ENCODE measurements around the gene PDE2A.

The PDE2A gene

DNA sequence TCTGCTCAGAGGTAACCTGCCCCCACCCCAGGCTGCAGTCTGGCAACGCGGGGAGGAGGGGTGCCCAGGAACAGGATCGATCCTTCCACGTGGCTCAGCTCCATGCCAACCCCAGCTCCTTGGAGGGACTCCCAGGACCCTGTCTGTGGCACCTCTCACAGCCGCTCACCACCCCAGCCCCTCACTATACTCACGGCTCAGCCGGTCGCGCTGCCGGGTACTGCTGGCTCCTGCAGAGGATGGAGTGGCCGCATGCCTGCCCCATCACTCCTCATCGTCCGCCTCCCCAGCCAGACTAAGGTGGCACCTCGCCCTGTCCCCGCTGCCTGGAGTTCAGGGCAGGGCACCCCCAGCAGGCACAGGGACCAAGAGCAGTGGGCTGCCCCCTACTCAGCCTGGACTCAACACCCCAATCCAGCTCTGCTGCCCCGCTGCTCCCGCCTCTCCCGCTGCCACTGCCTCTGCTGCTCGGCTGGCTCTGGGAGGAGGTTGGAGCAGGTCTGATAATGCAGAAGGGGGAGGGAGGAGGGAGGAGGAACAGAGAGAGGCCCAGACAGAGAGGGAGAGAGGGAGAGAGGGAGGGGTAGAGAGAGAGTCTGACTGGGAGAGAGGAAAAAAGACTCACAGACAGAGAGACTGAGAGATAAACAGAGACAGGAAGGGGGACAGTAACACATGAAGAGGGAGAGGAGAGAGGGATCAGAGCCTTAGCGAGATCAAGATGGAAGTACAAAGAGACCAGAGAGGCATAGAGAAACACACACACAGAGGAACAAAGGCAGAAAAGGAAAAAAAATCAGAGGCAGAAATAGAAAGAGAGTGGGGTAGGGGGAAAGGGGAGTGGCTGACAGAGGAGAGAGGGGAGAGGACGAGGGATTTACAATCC lies at the start of gene PDE2A:
Gene PDE2A (minus strand): TSS at position 480 of the 886 bp plus-strand sequence. CDS start 215 bp downstream, at position 265.
- H3K9me3 ChIP-seq (ENCODE audit: control insufficient read depth in 2 of 2, low read length in 2 of 2) = no peaks in the 10 kb centered on the region
- H3K27me3 ChIP-seq (ENCODE audit: control insufficient read depth in 1 of 2, insufficient read depth in 2 of 2, low read length in 2 of 2) = peaks cover 58 to 61% of the 10 kb centered on the region in 2 donors
- H3K4me3 ChIP-seq (ENCODE audit: low read length in 2 of 2) = no peak within 1 kb of the TSS

GRCh38 chr11:72723508-72723907 lies 49.3 kb upstream of the PDE2A start:
- Histone ChIP-seq H3K4me3 (ENCODE audit: low read length in 2 of 2) (no peak overlapping the region), H3K4me1 (ENCODE audit: control insufficient read depth, insufficient read depth, low read length) (peaks cover 51% of the 10 kb centered on the region), H3K27ac (ENCODE audit: low read length) (no peak overlapping the region), H3K9me3 (ENCODE audit: control insufficient read depth in 2 of 2, low read length in 2 of 2) (no peaks in the 10 kb centered on the region), H3K27me3 (ENCODE audit: control insufficient read depth in 1 of 2, insufficient read depth in 2 of 2, low read length in 2 of 2) (no peaks in the 10 kb centered on the region), H3K36me3 (ENCODE audit: control insufficient read depth in 2 of 2, insufficient read depth in 2 of 2, low read length in 2 of 2) (peaks cover 0 to 2% of the 10 kb centered on the region in 2 donors), H3K9ac (ENCODE audit: low read length in 2 of 2) (no peak overlapping the region)

More for the DNA sequence above, at the start of gene PDE2A:
- no peak within 1 kb of the TSS for H3K9ac ChIP-seq (ENCODE audit: low read length in 2 of 2)
- H3K36me3 ChIP-seq (ENCODE audit: control insufficient read depth in 2 of 2, insufficient read depth in 2 of 2, low read length in 2 of 2) = no peaks in the 10 kb centered on the region
- H3K4me1 ChIP-seq (ENCODE audit: control insufficient read depth, insufficient read depth, low read length) = peaks cover 3% of the 10 kb centered on the region
- no peak within 1 kb of the TSS for H3K27ac ChIP-seq (ENCODE audit: low read length)

DNA sequence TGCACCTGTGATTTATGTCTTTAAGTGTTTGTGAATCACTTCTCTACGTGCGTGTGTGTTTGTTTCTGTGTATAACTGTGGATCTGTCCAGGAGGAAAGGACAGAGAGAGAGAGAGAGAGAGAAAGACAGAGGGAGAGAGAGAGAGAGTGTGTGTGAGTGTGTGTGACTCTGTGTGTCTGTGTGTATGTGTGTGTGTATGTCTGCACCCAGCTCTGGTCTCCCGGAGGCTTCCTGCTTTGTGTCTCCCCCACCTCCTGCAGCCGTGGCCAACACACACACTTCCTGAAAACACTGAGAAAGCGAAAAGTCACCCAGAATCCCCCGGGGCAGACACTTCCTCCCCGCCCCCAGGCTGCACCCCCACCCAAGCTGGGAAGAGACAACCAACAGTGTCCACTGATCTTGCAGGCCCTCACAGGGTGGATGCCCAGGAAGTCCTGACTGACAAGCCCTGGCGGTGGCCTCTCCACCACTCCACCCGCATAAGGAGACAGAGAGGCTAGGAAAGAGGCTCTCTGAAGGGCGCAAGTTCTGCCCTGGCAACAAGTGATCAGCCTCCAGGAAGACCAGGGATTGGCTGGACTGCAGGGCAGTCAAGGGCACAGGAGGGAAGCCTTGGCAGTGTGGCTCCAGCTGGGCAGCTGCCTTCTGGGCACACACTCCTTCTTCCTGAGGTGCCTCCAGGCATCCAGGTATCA lies 48.0 kb upstream of the PDE2A start:
- peak overlapping the region; percentile 69 for H3K27ac ChIP-seq (ENCODE audit: low read length)
- H3K36me3 ChIP-seq (ENCODE audit: control insufficient read depth in 2 of 2, insufficient read depth in 2 of 2, low read length in 2 of 2) = peaks cover 2 to 3% of the 10 kb centered on the region in 2 donors
- no peaks in the 10 kb centered on the region for H3K27me3 ChIP-seq (ENCODE audit: control insufficient read depth in 1 of 2, insufficient read depth in 2 of 2, low read length in 2 of 2)
- H3K4me3 ChIP-seq (ENCODE audit: low read length in 2 of 2) = peak overlapping the region; percentile 91 to 93
- peaks cover 51% of the 10 kb centered on the region for H3K4me1 ChIP-seq (ENCODE audit: control insufficient read depth, insufficient read depth, low read length)
- H3K9me3 ChIP-seq (ENCODE audit: control insufficient read depth in 2 of 2, low read length in 2 of 2) = no peaks in the 10 kb centered on the region
- H3K9ac ChIP-seq (ENCODE audit: low read length in 2 of 2) = peak overlapping the region; percentile 86 to 88

- peaks cover 3% of the 10 kb centered on the region in 2 donors for H3K36me3 ChIP-seq (ENCODE audit: control insufficient read depth in 2 of 2, insufficient read depth in 2 of 2, low read length in 2 of 2)
- H3K27ac ChIP-seq (ENCODE audit: low read length) = peak overlapping the region; percentile 69
- H3K4me3 ChIP-seq (ENCODE audit: low read length in 2 of 2) = peak overlapping the region; percentile 91 to 93
- peaks cover 56% of the 10 kb centered on the region for H3K4me1 ChIP-seq (ENCODE audit: control insufficient read depth, insufficient read depth, low read length)
- H3K9ac ChIP-seq (ENCODE audit: low read length in 2 of 2) = peak overlapping the region; percentile 86 to 88
- no peaks in the 10 kb centered on the region for H3K9me3 ChIP-seq (ENCODE audit: control insufficient read depth in 2 of 2, low read length in 2 of 2)
- no peaks in the 10 kb centered on the region for H3K27me3 ChIP-seq (ENCODE audit: control insufficient read depth in 1 of 2, insufficient read depth in 2 of 2, low read length in 2 of 2)
These were observed 47.4 kb upstream of the PDE2A start for GRCh38 chr11:72721689-72722049.

GRCh38 chr11:72721276-72721675 lies 47.1 kb upstream of the PDE2A start:
- H3K9me3 ChIP-seq (ENCODE audit: control insufficient read depth in 2 of 2, low read length in 2 of 2) = no peaks in the 10 kb centered on the region
- no peaks in the 10 kb centered on the region for H3K27me3 ChIP-seq (ENCODE audit: control insufficient read depth in 1 of 2, insufficient read depth in 2 of 2, low read length in 2 of 2)
- peak overlapping the region; percentile 69 for H3K27ac ChIP-seq (ENCODE audit: low read length)
- H3K36me3 ChIP-seq (ENCODE audit: control insufficient read depth in 2 of 2, insufficient read depth in 2 of 2, low read length in 2 of 2) = peaks cover 3% of the 10 kb centered on the region in 2 donors
- peak overlapping the region; percentile 91 to 93 for H3K4me3 ChIP-seq (ENCODE audit: low read length in 2 of 2)
- peaks cover 60% of the 10 kb centered on the region for H3K4me1 ChIP-seq (ENCODE audit: control insufficient read depth, insufficient read depth, low read length)
- peak overlapping the region; percentile 86 to 88 for H3K9ac ChIP-seq (ENCODE audit: low read length in 2 of 2)

- H3K4me1 ChIP-seq (ENCODE audit: control insufficient read depth, insufficient read depth, low read length) = peaks cover 61% of the 10 kb centered on the region
- peak overlapping the region; percentile 91 to 93 for H3K4me3 ChIP-seq (ENCODE audit: low read length in 2 of 2)
- H3K36me3 ChIP-seq (ENCODE audit: control insufficient read depth in 2 of 2, insufficient read depth in 2 of 2, low read length in 2 of 2) = peaks cover 3% of the 10 kb centered on the region in 2 donors
- no peaks in the 10 kb centered on the region for H3K9me3 ChIP-seq (ENCODE audit: control insufficient read depth in 2 of 2, low read length in 2 of 2)
- no peaks in the 10 kb centered on the region for H3K27me3 ChIP-seq (ENCODE audit: control insufficient read depth in 1 of 2, insufficient read depth in 2 of 2, low read length in 2 of 2)
- H3K27ac ChIP-seq (ENCODE audit: low read length) = no peak overlapping the region
- H3K9ac ChIP-seq (ENCODE audit: low read length in 2 of 2) = peak overlapping the region; percentile 86 to 88
These were observed 46.6 kb upstream of the PDE2A start for GRCh38 chr11:72720784-72721183.

DNA sequence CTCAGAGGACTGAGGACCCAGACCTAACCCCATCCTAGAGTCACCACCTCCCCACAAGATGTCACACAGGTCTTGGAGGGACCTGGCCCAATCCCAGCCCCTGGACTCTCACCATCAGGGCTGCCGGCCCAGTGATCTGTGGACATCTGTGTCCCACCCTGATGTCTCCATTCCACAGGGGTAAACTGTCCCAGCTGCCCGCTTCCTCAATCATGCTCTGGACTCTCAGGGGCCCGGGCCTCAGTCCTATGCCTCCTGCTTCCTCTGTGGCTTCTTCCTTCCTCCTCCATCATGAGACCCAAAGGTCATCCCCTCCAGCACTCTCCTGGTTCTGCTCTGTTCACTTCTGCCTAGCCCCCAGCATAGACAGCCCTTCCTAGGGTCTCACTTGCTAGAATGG lies 45.8 kb upstream of the PDE2A start:
- no peaks in the 10 kb centered on the region for H3K27me3 ChIP-seq (ENCODE audit: control insufficient read depth in 1 of 2, insufficient read depth in 2 of 2, low read length in 2 of 2)
- H3K36me3 ChIP-seq (ENCODE audit: control insufficient read depth in 2 of 2, insufficient read depth in 2 of 2, low read length in 2 of 2) = peaks cover 3% of the 10 kb centered on the region in 2 donors
- peaks cover 61% of the 10 kb centered on the region for H3K4me1 ChIP-seq (ENCODE audit: control insufficient read depth, insufficient read depth, low read length)
- H3K4me3 ChIP-seq (ENCODE audit: low read length in 2 of 2) = peak overlapping the region; percentile 91 to 93
- no peaks in the 10 kb centered on the region for H3K9me3 ChIP-seq (ENCODE audit: control insufficient read depth in 2 of 2, low read length in 2 of 2)
- H3K9ac ChIP-seq (ENCODE audit: low read length in 2 of 2) = peak overlapping the region in 1 of 2 donors; percentile 41
- no peak overlapping the region for H3K27ac ChIP-seq (ENCODE audit: low read length)

DNA sequence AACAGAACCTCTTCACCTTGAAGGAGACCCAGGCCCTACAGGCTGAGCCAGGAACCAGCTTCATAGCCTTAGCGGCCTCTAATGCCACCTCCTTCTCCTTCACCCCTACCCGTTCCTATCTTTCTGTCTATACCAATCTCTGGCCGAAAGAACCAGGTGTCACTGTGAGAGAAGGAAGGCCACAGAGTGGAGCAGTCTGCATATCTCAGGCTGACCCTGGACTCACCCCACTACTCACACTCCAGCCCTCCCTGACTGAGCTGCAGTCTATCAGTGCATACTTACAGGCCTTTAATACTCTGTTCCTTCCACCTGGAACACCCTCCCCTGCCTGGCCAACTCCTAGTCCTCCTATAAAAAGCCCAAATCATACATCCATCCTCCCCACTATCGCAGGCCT lies 45.3 kb upstream of the PDE2A start:
- H3K27ac ChIP-seq (ENCODE audit: low read length) = no peak overlapping the region

GRCh38 chr11:72719144-72719543 lies 44.9 kb upstream of the PDE2A start:
- Histone ChIP-seq H3K27ac (ENCODE audit: low read length) (no peak overlapping the region), H3K9me3 (ENCODE audit: control insufficient read depth in 2 of 2, low read length in 2 of 2) (no peaks in the 10 kb centered on the region), H3K27me3 (ENCODE audit: control insufficient read depth in 1 of 2, insufficient read depth in 2 of 2, low read length in 2 of 2) (no peaks in the 10 kb centered on the region), H3K4me3 (ENCODE audit: low read length in 2 of 2) (peak overlapping the region in 1 of 2 donors; percentile 93), H3K36me3 (ENCODE audit: control insufficient read depth in 2 of 2, insufficient read depth in 2 of 2, low read length in 2 of 2) (peaks cover 3% of the 10 kb centered on the region in 2 donors), H3K4me1 (ENCODE audit: control insufficient read depth, insufficient read depth, low read length) (peaks cover 63% of the 10 kb centered on the region), H3K9ac (ENCODE audit: low read length in 2 of 2) (no peak overlapping the region)

More for the DNA sequence above, 45.3 kb upstream of the PDE2A start:
- H3K9ac ChIP-seq (ENCODE audit: low read length in 2 of 2) = peak overlapping the region in 1 of 2 donors; percentile 41
- H3K4me3 ChIP-seq (ENCODE audit: low read length in 2 of 2) = peak overlapping the region in 1 of 2 donors; percentile 93
- H3K4me1 ChIP-seq (ENCODE audit: control insufficient read depth, insufficient read depth, low read length) = peaks cover 63% of the 10 kb centered on the region
- no peaks in the 10 kb centered on the region for H3K27me3 ChIP-seq (ENCODE audit: control insufficient read depth in 1 of 2, insufficient read depth in 2 of 2, low read length in 2 of 2)
- peaks cover 3% of the 10 kb centered on the region in 2 donors for H3K36me3 ChIP-seq (ENCODE audit: control insufficient read depth in 2 of 2, insufficient read depth in 2 of 2, low read length in 2 of 2)
- H3K9me3 ChIP-seq (ENCODE audit: control insufficient read depth in 2 of 2, low read length in 2 of 2) = no peaks in the 10 kb centered on the region

DNA sequence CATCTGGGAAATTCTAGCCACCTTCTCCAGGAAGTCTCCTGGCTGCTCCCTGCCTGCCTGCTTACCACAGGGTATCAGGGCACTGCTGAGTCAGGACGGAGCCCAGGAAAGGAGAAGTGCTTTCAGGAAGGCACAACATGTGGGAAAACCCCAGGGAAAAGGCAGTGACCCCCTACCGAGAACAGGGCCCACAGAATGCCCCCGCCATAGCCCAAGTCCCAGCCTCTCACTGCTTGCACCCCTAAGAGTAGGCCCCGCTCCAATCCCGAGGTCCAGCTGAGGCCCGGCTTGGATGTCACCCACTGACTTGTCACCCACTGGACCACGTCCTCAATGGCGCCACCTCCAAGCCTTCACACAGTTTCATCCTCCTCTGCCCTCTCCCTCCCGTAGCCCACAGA lies 43.9 kb upstream of the PDE2A start:
- H3K27me3 ChIP-seq (ENCODE audit: control insufficient read depth in 1 of 2, insufficient read depth in 2 of 2, low read length in 2 of 2) = no peaks in the 10 kb centered on the region
- H3K9ac ChIP-seq (ENCODE audit: low read length in 2 of 2) = no peak overlapping the region
- no peaks in the 10 kb centered on the region for H3K9me3 ChIP-seq (ENCODE audit: control insufficient read depth in 2 of 2, low read length in 2 of 2)
- peaks cover 59% of the 10 kb centered on the region for H3K4me1 ChIP-seq (ENCODE audit: control insufficient read depth, insufficient read depth, low read length)
- H3K4me3 ChIP-seq (ENCODE audit: low read length in 2 of 2) = no peak overlapping the region
- H3K27ac ChIP-seq (ENCODE audit: low read length) = no peak overlapping the region
- peaks cover 3 to 5% of the 10 kb centered on the region in 2 donors for H3K36me3 ChIP-seq (ENCODE audit: control insufficient read depth in 2 of 2, insufficient read depth in 2 of 2, low read length in 2 of 2)
